Heart left ventricle (tissue), 16 donors: ENCODE results near the gene MAP3K21. TPM values are rescaled to one million over a fixed set of nuclear protein-coding genes. Genes with fewer than 3 reads are reported as not detected.

ENCODE experiments used
- ATAC-seq, 4 donors: fragments of 200-7000 bp; cut with Tn5 transposase; one replicate each; pipeline ENCODE4 v1.9.1; 2020 to 2022; ENCODE audit warnings: moderate library complexity in 4 of 4, mild to moderate bottlenecking in 3 of 4, moderate number of reproducible peaks in 1 of 4
- DNase-seq, 5 donors: peaks; one replicate each; pipeline ENCODE4 v3.0.0-alpha.2; 2020
- H3K27ac ChIP-seq, 12 donors: fragments of 200-600 bp; sonication (generic) in 4 of 12; one replicate each; pipeline versions ENCODE4 v1.5.0 to v1.8.0; 2016 to 2022; ENCODE audit warnings: mild to moderate bottlenecking in 2 of 12
- H3K27me3 ChIP-seq, 9 donors: fragments of 200-600 bp; sonication (generic) in 2 of 9; one replicate each; pipeline versions ENCODE4 v1.5.1 to v1.8.0; 2016 to 2022; ENCODE audit warnings: mild to moderate bottlenecking in 3 of 9
- H3K36me3 ChIP-seq, 9 donors: fragments of 200-600 bp; sonication (generic) in 2 of 9; one replicate each; pipeline versions ENCODE4 v1.5.0 to v1.8.0; 2018 to 2022; ENCODE audit warnings: mild to moderate bottlenecking in 2 of 9
- H3K4me1 ChIP-seq, 12 donors: fragments of 200-600 bp; sonication (generic) in 4 of 12; one replicate each; pipeline versions ENCODE4 v1.5.0 to v1.8.0; 2016 to 2022; ENCODE audit warnings: mild to moderate bottlenecking in 3 of 12
- H3K4me3 ChIP-seq, 12 donors: fragments of 200-600 bp; sonication (generic) in 4 of 12; one replicate each; pipeline versions ENCODE4 v1.5.0 to v1.8.0; 2017 to 2022; ENCODE audit warnings: mild to moderate bottlenecking in 9 of 12, moderate library complexity in 4 of 12
- H3K9me3 ChIP-seq, 12 donors: fragments of 200-600 bp; sonication (generic) in 4 of 12; one replicate each; pipeline versions ENCODE4 v1.5.0 to v1.8.0; 2016 to 2022; ENCODE audit warnings: mild to moderate bottlenecking in 1 of 12
- POLR2A ChIP-seq, 2 donors: fragments of 450-650 bp; IDR thresholded peaks; one replicate each; pipeline ENCODE4 v1.6.1; 2017; ENCODE audit warnings: antibody characterized with exemption in 2 of 2, mild to moderate bottlenecking in 2 of 2, moderate library complexity in 2 of 2
- WGBS, 4 donors: extraction: QIAGEN DNeasy Blood & Tissue Kit in 2 of 4; methylation state at CpG; one replicate each; pipeline versions ENCODE4 v1.1.5 to v1.1.7; 2013 to 2018; 5-methylcytosine and 5-hydroxymethylcytosine counted together
- intact Hi-C, 10 donors: fragments of 100-400 bp; cut with DNase I; formaldehyde crosslinking; loops; one replicate each; pipeline versions ENCODE4 v1.11.1 to v1.14.2; 2022
- polyA plus RNA-seq, 2 donors: library from polyadenylated mRNA; stranded (reverse); fragments of 200-250 nt; gene quantifications; one replicate each; pipeline ENCODE4 v1.2.3, GENCODE V29; 2013
- total RNA-seq, 9 donors: library from RNA; depleted of rRNA in 2 of 9; stranded (reverse); fragments of >200 nt in 2 of 9; fragmentation: NEBNext Ultra II Directional in 3 of 9; extraction: Animal tissue kit (Norgen Biotek cat#: 25700) in 3 of 9; gene quantifications; one replicate each; pipeline versions ENCODE4 v1.1.0 to v1.2.4, GENCODE V29; 2016 to 2023
- TF ChIP-seq, protein P1 (sequence below), 12 donors: fragments of 200-600 bp; sonication (generic) in 4 of 12; IDR thresholded peaks; one replicate each; pipeline versions ENCODE4 v1.5.0 to v1.8.0; 2018 to 2022; ENCODE audit warnings: antibody characterized with exemption in 12 of 12, mild to moderate bottlenecking in 5 of 12
- donor health status: ischemic (EF 13 %, LVEDD 7.1; RV severe dilation, severe dysfunction).
- donor health status: healthy with polysubstance abuse.
- donor health status: DM: no; HTN: yes; CAD: no.
- donor health status: DM: no; HTN: no; CAD: no.
- donor health status: ischemic (EF 25% LVEDD 6.9; RV normal size, moderate dysfunction).
- donor health status: ischemic (EF 25% LVEDD 5.7; RV mildly dilated, moderate dysfunction).
- donor health status: healthy.
- donor health status: DM: yes; HTN: yes; CAD: no.
- donor health status: ischemic (EF 35%, LVEDD 5.7; RV mildly dilated, moderate dysfunction).
- donor health status: nonischemic (EF 11% LVEDD 7.7; RV severe dilation, severe dysfunction).
- donor health status: DM: yes; HTN: yes; CAD: no.
- donor health status: PGD.
- donor health status: ischemic (EF 29% LVEDD 5.4; RV normal size, mild dysfunction).
- donor health status: nonischemic (EF 23%, LVEDD 6.1; RV moderate dilation, normal function).

The MAP3K21 gene
- total and polyA plus RNA-seq, 11 donors: 0.14 to 0.86 (median 0.23) TPM

DNA sequence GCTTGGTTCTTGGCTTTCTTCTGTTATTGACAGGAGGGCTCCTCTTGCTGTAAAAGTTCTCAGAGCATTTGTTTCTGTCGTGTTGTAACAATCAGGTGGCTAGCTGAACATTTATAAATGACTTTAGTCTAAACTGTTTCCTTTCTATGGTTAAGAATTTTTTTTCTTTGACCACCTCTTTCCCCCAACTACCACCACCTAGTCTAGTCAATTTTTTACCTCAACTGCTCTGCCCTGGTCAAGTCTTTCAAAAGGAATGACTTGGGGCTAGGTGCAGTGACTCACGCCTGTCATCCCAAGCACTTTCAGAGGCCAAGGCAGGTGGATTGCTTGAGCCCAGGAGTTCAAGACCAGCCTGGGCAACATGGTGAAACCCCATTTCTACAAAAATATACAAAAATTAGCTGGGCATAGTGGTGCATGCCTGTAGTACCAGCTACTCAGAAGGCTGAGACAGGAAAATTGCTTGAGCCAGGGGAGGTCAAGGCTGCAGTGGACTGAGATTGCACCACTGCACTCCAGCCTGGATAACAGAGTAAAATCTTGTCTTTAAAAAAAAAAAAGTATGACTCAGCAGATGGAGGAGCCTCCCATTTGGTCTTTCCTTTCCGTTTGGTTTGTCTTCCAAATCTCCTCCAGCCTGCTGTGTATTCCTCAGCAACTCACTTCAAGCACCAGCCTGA lies 40.7 kb downstream of the MAP3K21 start:
- Histone ChIP-seq H3K9me3 (no peaks in the 10 kb centered on the region), H3K27ac (no peak overlapping the region), H3K4me3 (no peak overlapping the region), H3K36me3 (no peaks in the 10 kb centered on the region), H3K4me1 (no peaks in the 10 kb centered on the region), H3K27me3 (peaks cover 0 to 6% (median 0%) of the 10 kb centered on the region in 9 donors)
- ATAC-seq (no peak), DNase-seq (no peak)
- 69 to 83% (median 74%) methylated on average over 3 of the region's 3 CpGs for WGBS, 4 donors
- no peak for TF ChIP-seq POLR2A (IDR thresholded peaks at IDR 0.05)
- TF ChIP-seq, protein P1, sequence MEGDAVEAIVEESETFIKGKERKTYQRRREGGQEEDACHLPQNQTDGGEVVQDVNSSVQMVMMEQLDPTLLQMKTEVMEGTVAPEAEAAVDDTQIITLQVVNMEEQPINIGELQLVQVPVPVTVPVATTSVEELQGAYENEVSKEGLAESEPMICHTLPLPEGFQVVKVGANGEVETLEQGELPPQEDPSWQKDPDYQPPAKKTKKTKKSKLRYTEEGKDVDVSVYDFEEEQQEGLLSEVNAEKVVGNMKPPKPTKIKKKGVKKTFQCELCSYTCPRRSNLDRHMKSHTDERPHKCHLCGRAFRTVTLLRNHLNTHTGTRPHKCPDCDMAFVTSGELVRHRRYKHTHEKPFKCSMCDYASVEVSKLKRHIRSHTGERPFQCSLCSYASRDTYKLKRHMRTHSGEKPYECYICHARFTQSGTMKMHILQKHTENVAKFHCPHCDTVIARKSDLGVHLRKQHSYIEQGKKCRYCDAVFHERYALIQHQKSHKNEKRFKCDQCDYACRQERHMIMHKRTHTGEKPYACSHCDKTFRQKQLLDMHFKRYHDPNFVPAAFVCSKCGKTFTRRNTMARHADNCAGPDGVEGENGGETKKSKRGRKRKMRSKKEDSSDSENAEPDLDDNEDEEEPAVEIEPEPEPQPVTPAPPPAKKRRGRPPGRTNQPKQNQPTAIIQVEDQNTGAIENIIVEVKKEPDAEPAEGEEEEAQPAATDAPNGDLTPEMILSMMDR (IDR thresholded peaks at IDR 0.05): no peak
- intact Hi-C loops: no loop called here

DNA sequence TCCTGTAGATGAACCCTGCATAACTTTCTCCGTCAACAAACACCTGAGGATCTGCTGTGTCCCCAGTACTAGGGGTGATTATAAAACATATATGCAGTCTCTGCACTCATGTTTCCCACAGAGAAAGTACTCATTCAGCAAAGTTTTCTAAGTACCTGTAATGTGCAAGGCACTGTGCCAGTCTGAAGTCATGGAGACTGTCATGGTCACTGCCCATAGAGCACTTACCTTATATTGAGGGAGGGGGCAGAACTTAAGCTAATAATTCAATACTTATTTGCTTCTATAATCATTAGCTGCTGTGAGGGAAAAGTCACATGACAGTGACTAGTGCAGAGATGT lies 41.2 kb downstream of the MAP3K21 start:
- no peaks in the 10 kb centered on the region for H3K4me1 ChIP-seq
- no peaks in the 10 kb centered on the region for H3K9me3 ChIP-seq
- ATAC-seq: no peak
- no peak for DNase-seq
- H3K36me3 ChIP-seq: no peaks in the 10 kb centered on the region
- intact Hi-C loops: no loop called here
- TF ChIP-seq, protein P1 (IDR thresholded peaks at IDR 0.05): no peak
- no peak for TF ChIP-seq POLR2A (IDR thresholded peaks at IDR 0.05)
- no peak overlapping the region for H3K4me3 ChIP-seq
- no peak overlapping the region for H3K27ac ChIP-seq
- peaks cover 0 to 6% (median 0%) of the 10 kb centered on the region in 9 donors for H3K27me3 ChIP-seq
- 83 to 100% (median 92%) methylated on average over 1 of the region's 1 CpG for WGBS, 4 donors

DNA sequence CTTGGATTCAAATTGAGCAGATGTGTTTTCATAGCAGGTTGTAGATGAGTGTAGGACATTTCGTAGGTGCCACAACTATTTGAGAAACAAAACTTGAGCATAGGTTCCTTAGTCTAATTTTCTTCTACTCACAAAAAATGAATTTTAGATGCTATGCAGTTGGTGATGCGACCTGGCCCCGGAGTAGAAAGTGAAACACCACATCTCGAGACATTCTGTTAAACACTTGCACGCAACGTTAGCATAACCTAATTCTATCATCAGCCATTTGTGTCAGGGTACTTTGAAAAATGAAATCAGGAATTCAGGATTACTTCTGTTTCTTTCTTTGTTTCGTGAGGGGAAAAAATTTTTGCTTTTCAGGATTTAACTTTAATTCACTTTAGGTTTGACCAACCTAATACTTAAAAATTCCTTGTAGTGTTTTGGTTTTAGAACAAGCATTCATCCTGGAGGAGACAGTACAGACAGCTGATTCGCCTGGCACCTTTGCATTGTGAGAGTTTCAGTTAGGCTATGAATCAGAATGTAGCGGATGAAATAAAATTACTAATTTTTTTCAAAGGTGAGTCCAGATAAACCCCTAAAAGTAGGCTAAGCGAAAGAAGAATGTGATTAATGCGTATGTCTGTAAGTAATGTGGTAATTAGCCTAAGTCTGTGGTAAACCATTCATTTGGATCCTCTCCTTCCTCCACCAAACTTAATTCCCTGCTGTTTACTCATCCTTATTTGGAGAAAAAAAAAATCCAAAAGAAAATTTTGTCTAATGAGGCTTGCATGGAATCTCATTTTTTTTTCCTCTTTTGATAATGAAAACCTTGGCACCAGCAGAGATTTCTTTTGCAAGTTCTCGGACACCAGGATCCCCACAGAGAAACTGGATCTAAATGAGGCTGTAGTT lies 44.9 kb downstream of the MAP3K21 start:
- no peak overlapping the region for H3K4me3 ChIP-seq
- no peak for ATAC-seq
- H3K27me3 ChIP-seq: no peaks in the 10 kb centered on the region
- H3K4me1 ChIP-seq: no peaks in the 10 kb centered on the region
- H3K27ac ChIP-seq: no peak overlapping the region
- TF ChIP-seq POLR2A (IDR thresholded peaks at IDR 0.05): no peak
- TF ChIP-seq, protein P1 (IDR thresholded peaks at IDR 0.05): no peak
- H3K36me3 ChIP-seq: no peaks in the 10 kb centered on the region
- 84 to 92% (median 84%) methylated on average over 12 of the region's 12 CpGs for WGBS, 4 donors
- intact Hi-C loops: no loop called here
- DNase-seq: no peak
- H3K9me3 ChIP-seq: no peaks in the 10 kb centered on the region

DNA sequence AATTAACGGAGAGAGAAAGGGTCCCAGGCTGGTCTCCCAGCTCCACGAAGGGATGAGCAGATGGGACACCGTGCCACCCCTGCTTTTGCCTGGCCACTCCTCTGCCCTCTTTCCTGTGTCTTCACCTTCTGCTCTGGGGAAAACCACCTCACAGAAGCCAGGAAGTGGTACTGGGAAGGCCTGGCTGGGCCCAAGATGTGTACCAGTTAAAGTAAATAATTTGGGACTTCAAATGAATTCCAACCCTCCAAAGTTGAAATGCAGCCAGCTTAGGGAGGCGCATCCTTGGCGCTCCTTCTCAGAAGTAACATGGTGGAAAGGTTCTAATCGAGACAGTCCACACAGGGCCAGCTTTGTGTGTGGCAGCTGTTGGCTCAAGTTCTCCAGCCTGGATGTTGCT lies 45.7 kb downstream of the MAP3K21 start:
- ATAC-seq: no peak
- no peak overlapping the region for H3K4me3 ChIP-seq
- no peaks in the 10 kb centered on the region for H3K27me3 ChIP-seq
- intact Hi-C loops: no loop called here
- WGBS, 4 donors: 85 to 92% (median 90%) methylated on average over 6 of the region's 6 CpGs
- no peak for DNase-seq
- no peak overlapping the region for H3K27ac ChIP-seq
- no peaks in the 10 kb centered on the region for H3K4me1 ChIP-seq
- TF ChIP-seq, protein P1 (IDR thresholded peaks at IDR 0.05): no peak
- no peak for TF ChIP-seq POLR2A (IDR thresholded peaks at IDR 0.05)
- H3K9me3 ChIP-seq: no peaks in the 10 kb centered on the region
- H3K36me3 ChIP-seq: no peaks in the 10 kb centered on the region
